Gastroesophageal sphincter (tissue), 3 donors: ENCODE measurements around the gene PALM3.

Source experiments
- POLR2A ChIP-seq, 2 donors: fragments of 450-650 bp; IDR thresholded peaks; one replicate each; pipeline ENCODE4 v1.6.1; 2017; ENCODE audit warnings: antibody characterized with exemption in 2 of 2, mild to moderate bottlenecking in 2 of 2, moderate library complexity in 1 of 2
- POLR2AphosphoS5 ChIP-seq: sonication (generic); formaldehyde crosslinking; IDR thresholded peaks from one replicate; pipeline ENCODE4 v1.6.1; 2017; ENCODE audit warnings: antibody characterized with exemption
- TF ChIP-seq, protein P1 (sequence below), 4 experiments: fragments of 200-600 bp in 2 of 4; fragments of 450-650 bp in 2 of 4; sonication (generic) in 1 of 4; IDR thresholded peaks; one replicate each; pipeline ENCODE4 v1.5.1; 2017 to 2019; ENCODE audit warnings: antibody characterized with exemption in 4 of 4, mild to moderate bottlenecking in 2 of 4, moderate library complexity in 2 of 4

DNA sequence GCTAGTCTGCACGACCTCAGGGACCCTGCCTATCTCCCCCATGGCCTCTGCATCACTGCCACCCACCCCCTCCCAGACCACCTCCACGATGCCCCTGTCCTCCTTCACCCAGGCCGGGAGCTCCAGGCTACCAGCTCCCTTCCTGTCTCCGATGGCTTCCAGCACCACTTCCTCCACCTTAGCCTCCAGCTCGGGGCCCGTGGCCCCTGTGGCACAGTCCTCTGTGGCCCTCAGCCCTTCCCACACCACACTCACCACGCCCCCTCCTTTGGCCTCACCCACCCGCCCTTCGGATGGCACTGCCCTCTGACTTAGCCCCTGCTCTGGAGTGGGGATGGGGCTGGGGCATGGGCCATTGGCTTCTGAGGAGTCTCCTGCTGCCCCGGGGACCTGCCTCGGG is 7.2 kb downstream of the PALM3 start:
- TF ChIP-seq, protein P1, sequence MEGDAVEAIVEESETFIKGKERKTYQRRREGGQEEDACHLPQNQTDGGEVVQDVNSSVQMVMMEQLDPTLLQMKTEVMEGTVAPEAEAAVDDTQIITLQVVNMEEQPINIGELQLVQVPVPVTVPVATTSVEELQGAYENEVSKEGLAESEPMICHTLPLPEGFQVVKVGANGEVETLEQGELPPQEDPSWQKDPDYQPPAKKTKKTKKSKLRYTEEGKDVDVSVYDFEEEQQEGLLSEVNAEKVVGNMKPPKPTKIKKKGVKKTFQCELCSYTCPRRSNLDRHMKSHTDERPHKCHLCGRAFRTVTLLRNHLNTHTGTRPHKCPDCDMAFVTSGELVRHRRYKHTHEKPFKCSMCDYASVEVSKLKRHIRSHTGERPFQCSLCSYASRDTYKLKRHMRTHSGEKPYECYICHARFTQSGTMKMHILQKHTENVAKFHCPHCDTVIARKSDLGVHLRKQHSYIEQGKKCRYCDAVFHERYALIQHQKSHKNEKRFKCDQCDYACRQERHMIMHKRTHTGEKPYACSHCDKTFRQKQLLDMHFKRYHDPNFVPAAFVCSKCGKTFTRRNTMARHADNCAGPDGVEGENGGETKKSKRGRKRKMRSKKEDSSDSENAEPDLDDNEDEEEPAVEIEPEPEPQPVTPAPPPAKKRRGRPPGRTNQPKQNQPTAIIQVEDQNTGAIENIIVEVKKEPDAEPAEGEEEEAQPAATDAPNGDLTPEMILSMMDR (IDR thresholded peaks at IDR 0.05) = no peak
- no peak for TF ChIP-seq POLR2A (IDR thresholded peaks at IDR 0.05)
- TF ChIP-seq POLR2AphosphoS5 = no peak
